Fibroblast of gingiva (primary cell): ENCODE data around the gene OR5H14.

Source experiments
- DNase-seq: peaks from one replicate; pipeline ENCODE4 v3.0.0-alpha.2; 2011; ENCODE audit warnings: low read depth

The OR5H14 gene

GRCh38 chr3:98199020-98199419, 51.7 kb downstream of the OR5H14 start:
- DNase-seq, result no peak
